H9 (cell line): ENCODE measurements around the gene TCF7L2. TPM values are rescaled to one million over a fixed set of nuclear protein-coding genes. Genes with fewer than 3 reads are reported as not detected.

Experiments
- DNase-seq: peaks from one replicate; pipeline ENCODE4 v3.0.0-alpha.2; 2017
- H2AFZ ChIP-seq: one replicate; pipeline ENCODE4 v1.6.1; 2013; ENCODE audit warnings: mild to moderate bottlenecking, low read length, control low read depth, moderate library complexity
- H2AK5ac ChIP-seq: 2 replicates; pipeline ENCODE4 v1.6.1; 2013; ENCODE audit warnings: low read length, control low read depth, mixed read lengths; ENCODE audit not compliant: insufficient read length
- H2BK120ac ChIP-seq: one replicate; pipeline ENCODE4 v1.6.1; 2013; ENCODE audit warnings: low read depth, mild to moderate bottlenecking, low read length, control low read depth, inconsistent platforms; ENCODE audit not compliant: poor library complexity, severe bottlenecking
- H2BK12ac ChIP-seq: 2 replicates; pipeline ENCODE4 v1.6.1; 2013; ENCODE audit warnings: low read length, control low read depth, mixed read lengths, low read depth; ENCODE audit not compliant: insufficient read length
- H2BK15ac ChIP-seq: 2 replicates; pipeline ENCODE4 v1.6.1; 2013; ENCODE audit warnings: low read depth, low read length, control low read depth
- H2BK20ac ChIP-seq: one replicate; pipeline ENCODE4 v1.6.1; 2013; ENCODE audit warnings: low read depth, mild to moderate bottlenecking, low read length, control low read depth, inconsistent platforms; ENCODE audit not compliant: poor library complexity, severe bottlenecking
- H2BK5ac ChIP-seq: 2 replicates; pipeline ENCODE4 v1.6.1; 2013; ENCODE audit warnings: low read length, control low read depth, mixed read lengths; ENCODE audit not compliant: insufficient read length
- H3K14ac ChIP-seq: 2 replicates; pipeline ENCODE4 v1.6.1; 2013; ENCODE audit warnings: low read length, control low read depth; ENCODE audit not compliant: insufficient read depth
- H3K18ac ChIP-seq: 2 replicates; pipeline ENCODE4 v1.6.1; 2013; ENCODE audit warnings: low read depth, mild to moderate bottlenecking, mixed read lengths, low read length, control low read depth; ENCODE audit not compliant: insufficient read length
- H3K23ac ChIP-seq: 2 replicates; pipeline ENCODE4 v1.6.1; 2013; ENCODE audit warnings: low read length, control low read depth, mixed read lengths, low read depth; ENCODE audit not compliant: insufficient read length
- H3K23me2 ChIP-seq: 2 replicates; pipeline ENCODE4 v1.6.1; 2013; ENCODE audit warnings: low read depth, mild to moderate bottlenecking, mixed read lengths, low read length, control low read depth; ENCODE audit not compliant: insufficient read length, poor library complexity, severe bottlenecking
- H3K27ac ChIP-seq: 2 replicates; pipeline ENCODE4 v1.5.1; 2013; ENCODE audit warnings: low read length, control low read depth, mixed read lengths, low read depth; ENCODE audit not compliant: insufficient read length
- H3K27me3 ChIP-seq: 2 replicates; pipeline ENCODE4 v1.6.1; 2013; ENCODE audit warnings: low read length, control low read depth, inconsistent platforms; ENCODE audit not compliant: insufficient read depth
- H3K4ac ChIP-seq: 2 replicates; pipeline ENCODE4 v1.6.1; 2013; ENCODE audit warnings: low read depth, mild to moderate bottlenecking, control low read depth, inconsistent platforms, low read length, moderate library complexity
- H3K4me1 ChIP-seq: 2 replicates; pipeline ENCODE4 v1.6.1; 2013; ENCODE audit warnings: low read length, control low read depth, inconsistent platforms; ENCODE audit not compliant: insufficient read depth
- H3K4me2 ChIP-seq: 2 replicates; pipeline ENCODE4 v1.6.1; 2013; ENCODE audit warnings: low read length, control low read depth, mixed read lengths; ENCODE audit not compliant: insufficient read length, insufficient read depth
- H3K56ac ChIP-seq: 2 replicates; pipeline ENCODE4 v1.6.1; 2013; ENCODE audit warnings: low read depth, mild to moderate bottlenecking, mixed read lengths, low read length, control low read depth; ENCODE audit not compliant: insufficient read length
- H3K79me1 ChIP-seq: 2 replicates; pipeline ENCODE4 v1.6.1; 2013; ENCODE audit warnings: low read depth, mild to moderate bottlenecking, moderate library complexity, low read length, control low read depth, inconsistent platforms; ENCODE audit not compliant: insufficient read depth, poor library complexity, severe bottlenecking
- H3K79me2 ChIP-seq: 2 replicates; pipeline ENCODE4 v1.6.1; 2013; ENCODE audit warnings: low read length, control low read depth, inconsistent platforms; ENCODE audit not compliant: insufficient read depth
- H3K9ac ChIP-seq: 2 replicates; pipeline ENCODE4 v1.6.1; 2013; ENCODE audit warnings: low read length, control low read depth, mixed read lengths; ENCODE audit not compliant: insufficient read length; ENCODE audit errors: extremely low read depth
- H3K9me3 ChIP-seq: one replicate; pipeline ENCODE4 v1.6.1; 2013; ENCODE audit warnings: low read depth, low read length, inconsistent platforms; ENCODE audit not compliant: control insufficient read depth
- H3T11ph ChIP-seq: one replicate; pipeline ENCODE4 v1.6.1; 2013; ENCODE audit warnings: mild to moderate bottlenecking, low read length, control low read depth, inconsistent platforms
- H4K20me1 ChIP-seq: one replicate; pipeline ENCODE4 v1.6.1; 2013; ENCODE audit not compliant: control insufficient read depth, insufficient read length, insufficient read depth
- H4K5ac ChIP-seq: 2 replicates; pipeline ENCODE4 v1.6.1; 2013; ENCODE audit warnings: low read depth, mild to moderate bottlenecking, mixed read lengths, low read length, control low read depth; ENCODE audit not compliant: insufficient read length
- H4K8ac ChIP-seq: replicated peaks from 2 replicates; pipeline ENCODE4 v1.6.1; 2013; ENCODE audit warnings: low read length, control low read depth, mixed read lengths, low read depth; ENCODE audit not compliant: insufficient read length
- H4K91ac ChIP-seq: 2 replicates; pipeline ENCODE4 v1.6.1; 2013; ENCODE audit warnings: low read depth, mild to moderate bottlenecking, moderate library complexity, mixed read lengths, low read length, control low read depth; ENCODE audit not compliant: insufficient read length
- H3K27ac Mint-ChIP-seq, 3 experiments: 2 replicates in 2 of 3; 3 replicates in 1 of 3; pipeline ENCODE4 v1.8.0; 2020 to 2021; ENCODE audit warnings: mixed read lengths in 3 of 3, mild to moderate bottlenecking in 1 of 3, moderate library complexity in 1 of 3
- H3K27me3 Mint-ChIP-seq: 2 replicates; pipeline ENCODE4 v1.8.0; 2021; ENCODE audit warnings: low read depth, mild to moderate bottlenecking, moderate library complexity, mixed read lengths
- H3K36me3 Mint-ChIP-seq, 3 experiments: 2 replicates in 2 of 3; 3 replicates in 1 of 3; pipeline ENCODE4 v1.8.0; 2020 to 2021; ENCODE audit warnings: low read depth in 3 of 3, mixed read lengths in 3 of 3; ENCODE audit not compliant: insufficient read depth in 1 of 3
- H3K4me1 Mint-ChIP-seq, 2 experiments: 2 replicates each; pipeline ENCODE4 v1.8.0; 2020; ENCODE audit warnings: mixed read lengths in 2 of 2
- H3K4me3 Mint-ChIP-seq, 2 experiments: 2 replicates in 1 of 2; 3 replicates in 1 of 2; pipeline ENCODE4 v1.8.0; 2020 to 2021; ENCODE audit warnings: mild to moderate bottlenecking in 2 of 2, mixed read lengths in 2 of 2, moderate library complexity in 1 of 2
- H3K9me3 Mint-ChIP-seq, 2 experiments: 2 replicates in 1 of 2; 3 replicates in 1 of 2; pipeline ENCODE4 v1.8.0; 2020; ENCODE audit warnings: mild to moderate bottlenecking in 2 of 2, mixed read lengths in 2 of 2, moderate library complexity in 1 of 2
- WGBS: extraction: QIAGEN DNeasy Blood & Tissue Kit; methylation state at CpG from one replicate; pipeline ENCODE4 v1.1.7; 2013; ENCODE audit warnings: missing lambda C conversion rate, low lambda C conversion rate, mixed read lengths; ENCODE audit not compliant: insufficient read length; ENCODE audit errors: extremely low coverage; 5-methylcytosine and 5-hydroxymethylcytosine counted together
- total RNA-seq: library from RNA; stranded (reverse); gene quantifications from 2 replicates; pipeline ENCODE4 v1.2.1, GENCODE V29; 2021
- TF ChIP-seq, protein P1 (sequence below): fragments of 200-600 bp; sonication (generic); conservative IDR thresholded peaks from 3 replicates; pipeline ENCODE4 v1.8.0; 2021; ENCODE audit warnings: antibody characterized with exemption, mild to moderate bottlenecking

The TCF7L2 gene
- total RNA-seq, 1 experiment from 2014 or later = 71.1 TPM

DNA sequence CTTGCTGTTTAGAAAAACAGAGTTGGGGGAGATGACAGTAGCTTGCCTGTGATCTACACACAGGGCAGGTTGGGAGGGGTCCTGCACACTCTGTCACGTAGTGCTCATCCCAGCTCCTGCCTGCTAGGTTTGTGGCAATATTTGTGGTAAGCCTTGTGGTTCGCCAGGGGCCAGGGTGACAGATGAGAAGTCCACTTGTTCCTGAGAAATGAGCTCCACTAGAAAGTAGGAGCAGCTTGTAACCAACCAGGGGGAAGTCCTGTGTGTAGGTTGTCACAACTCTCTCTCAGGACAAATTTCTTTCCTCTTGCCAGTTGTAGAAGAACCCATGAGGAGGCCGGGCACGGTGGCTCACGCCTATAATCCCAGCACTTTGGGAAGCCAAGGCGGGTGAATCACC is 147.0 kb downstream of the TCF7L2 start:
- H3K14ac ChIP-seq = no peak overlapping the region

More for the DNA sequence above, 147.0 kb downstream of the TCF7L2 start:
- Mint-ChIP-seq H3K9me3 (no peaks in the 10 kb centered on the region), H3K27me3 (no peaks in the 10 kb centered on the region; the same call in 1 of the 2 replicates), H3K27ac (peak overlapping the region in 1 of 3 experiments; percentile 91; a peak in 3 of 7 replicates), H3K4me3 (no peak overlapping the region), H3K36me3 (peaks cover 14 to 73% (median 67%) of the 10 kb centered on the region in 3 experiments; a peak in 6 of 7 replicates), H3K4me1 (peaks cover 42 to 48% of the 10 kb centered on the region in 2 experiments)
- no peak overlapping the region for H2AFZ ChIP-seq
- H4K5ac ChIP-seq = no peak overlapping the region
- H3K23ac ChIP-seq = no peak overlapping the region
- no peak overlapping the region for H3K4me2 ChIP-seq
- H4K8ac ChIP-seq = no peak overlapping the region
- no peak overlapping the region for H3K56ac ChIP-seq
- no peak overlapping the region for H2BK12ac ChIP-seq
- peaks cover 7% of the 10 kb centered on the region; the same call in 1 of the 2 replicates for H3K4me1 ChIP-seq
- H3K9me3 ChIP-seq = no peaks in the 10 kb centered on the region
- H2BK120ac ChIP-seq = no peak overlapping the region
- no peak overlapping the region for H3K27ac ChIP-seq
- no peaks in the 10 kb centered on the region for H4K20me1 ChIP-seq
- no peak overlapping the region for H2BK5ac ChIP-seq
- WGBS = no CpG with 5 or more reads among the region's 6 CpGs
- no peaks in the 10 kb centered on the region for H3K27me3 ChIP-seq
- H3K9ac ChIP-seq = no peak overlapping the region
- H3K79me1 ChIP-seq = peaks cover 13% of the 10 kb centered on the region
- no peaks in the 10 kb centered on the region; the same call in 1 of the 2 replicates for H3K79me2 ChIP-seq
- peak; percentile 14 for DNase-seq
- no peak overlapping the region for H3T11ph ChIP-seq
- H3K23me2 ChIP-seq = no peaks in the 10 kb centered on the region
- H3K18ac ChIP-seq = no peak overlapping the region
- H2AK5ac ChIP-seq = no peak overlapping the region
- H2BK15ac ChIP-seq = no peak overlapping the region
- TF ChIP-seq, protein P1, sequence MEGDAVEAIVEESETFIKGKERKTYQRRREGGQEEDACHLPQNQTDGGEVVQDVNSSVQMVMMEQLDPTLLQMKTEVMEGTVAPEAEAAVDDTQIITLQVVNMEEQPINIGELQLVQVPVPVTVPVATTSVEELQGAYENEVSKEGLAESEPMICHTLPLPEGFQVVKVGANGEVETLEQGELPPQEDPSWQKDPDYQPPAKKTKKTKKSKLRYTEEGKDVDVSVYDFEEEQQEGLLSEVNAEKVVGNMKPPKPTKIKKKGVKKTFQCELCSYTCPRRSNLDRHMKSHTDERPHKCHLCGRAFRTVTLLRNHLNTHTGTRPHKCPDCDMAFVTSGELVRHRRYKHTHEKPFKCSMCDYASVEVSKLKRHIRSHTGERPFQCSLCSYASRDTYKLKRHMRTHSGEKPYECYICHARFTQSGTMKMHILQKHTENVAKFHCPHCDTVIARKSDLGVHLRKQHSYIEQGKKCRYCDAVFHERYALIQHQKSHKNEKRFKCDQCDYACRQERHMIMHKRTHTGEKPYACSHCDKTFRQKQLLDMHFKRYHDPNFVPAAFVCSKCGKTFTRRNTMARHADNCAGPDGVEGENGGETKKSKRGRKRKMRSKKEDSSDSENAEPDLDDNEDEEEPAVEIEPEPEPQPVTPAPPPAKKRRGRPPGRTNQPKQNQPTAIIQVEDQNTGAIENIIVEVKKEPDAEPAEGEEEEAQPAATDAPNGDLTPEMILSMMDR = no peak
- H2BK20ac ChIP-seq = no peak overlapping the region
- no peak overlapping the region for H4K91ac ChIP-seq
- no peak overlapping the region for H3K4ac ChIP-seq
